Measurements from ENCODE around the gene GSTO2. TPM values are rescaled to one million over a fixed set of nuclear protein-coding genes. Genes with fewer than 3 reads are reported as not detected.
A peak's percentile ranks its signal among the peaks of the same experiment; 100 is the strongest.

Gene GSTO2
- total RNA-seq, 4 donors from 2014 or later, result 19.9 to 29.8 (median 22.6) TPM

DNA sequence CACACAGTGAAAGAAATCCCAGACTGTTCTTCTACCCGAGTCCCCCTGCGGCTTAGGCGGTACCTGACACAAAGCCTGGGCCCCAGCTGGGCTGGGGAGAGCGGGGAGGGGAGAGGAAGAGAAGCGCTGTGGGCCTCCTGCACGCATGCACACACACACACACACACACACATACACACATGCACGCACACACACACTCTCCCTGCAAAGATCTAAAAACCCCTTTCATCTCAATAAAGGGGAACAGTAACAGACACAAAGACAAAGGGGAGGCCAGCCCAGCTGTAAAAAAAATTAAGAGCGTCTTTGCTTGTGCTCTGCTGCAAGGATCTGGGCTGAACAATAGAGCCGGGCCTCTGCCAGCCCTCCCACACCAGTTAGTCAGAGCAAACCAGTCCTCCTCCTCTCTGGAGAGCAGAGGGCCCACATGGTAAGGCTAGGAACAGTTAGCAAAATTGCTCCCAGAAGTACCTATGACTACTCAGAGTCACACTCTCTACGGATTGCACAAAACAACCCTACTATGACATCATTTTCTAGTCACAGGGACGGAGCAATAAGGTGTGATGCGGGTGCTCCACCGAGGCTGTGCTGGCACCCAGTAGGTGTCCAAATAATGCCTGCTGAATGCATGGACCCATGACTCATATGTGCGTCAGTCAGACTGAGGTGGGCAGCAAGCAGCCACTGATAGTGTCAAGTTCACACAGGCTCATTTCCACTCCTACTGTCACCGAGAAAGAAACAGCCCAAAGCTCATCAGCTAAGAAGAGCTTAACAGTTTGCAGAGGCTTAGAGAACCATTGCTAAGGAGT, 60.1 kb downstream of the GSTO2 start:
- TF ChIP-seq CTCF (IDR thresholded peaks at IDR 0.05), result no peak
- TF ChIP-seq POLR2A (IDR thresholded peaks at IDR 0.05), result no peak
- 17% methylated on average over 15 of the region's 15 CpGs for WGBS, 2 donors
- intact Hi-C loops (cut with DNase I; ENCODE audit: low total_unique reads), result no loop called here
- no peak overlapping the region for H3K4me3 ChIP-seq (ENCODE audit: low read depth, poor library complexity, severe bottlenecking)
- DNase-seq (ENCODE audit: low spot score in 2 of 2), result peak; percentile 84 to 91

DNA sequence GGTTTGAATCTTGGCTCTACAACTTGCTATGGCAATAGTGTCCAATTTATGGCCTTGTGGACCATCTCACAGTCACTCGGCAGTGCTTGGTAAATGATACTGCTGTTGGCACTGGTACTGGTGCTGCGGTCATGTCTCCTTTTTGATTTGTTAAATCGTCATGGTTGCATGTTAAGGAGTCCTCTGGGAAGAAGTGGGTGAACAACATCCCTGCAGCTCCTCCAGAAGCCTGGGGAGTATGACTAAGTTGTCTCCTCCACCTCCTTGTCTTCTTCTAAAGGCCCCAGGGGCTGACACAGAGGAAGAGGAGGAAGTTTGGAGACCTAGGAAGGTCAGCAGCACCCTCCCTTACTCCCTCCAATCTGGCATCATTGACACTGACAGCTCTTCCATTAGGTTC, 60.8 kb downstream of the GSTO2 start:
- no peak overlapping the region for H3K4me3 ChIP-seq (ENCODE audit: low read depth, poor library complexity, severe bottlenecking)
- intact Hi-C loops (cut with DNase I; ENCODE audit: low total_unique reads), result no loop called here
- no peak for DNase-seq (ENCODE audit: low spot score in 2 of 2)
- WGBS, 2 donors, result 17 to 31% methylated on average over 3 of the region's 3 CpGs
- TF ChIP-seq CTCF (IDR thresholded peaks at IDR 0.05) (no peak), POLR2A (IDR thresholded peaks at IDR 0.05) (no peak)

DNA sequence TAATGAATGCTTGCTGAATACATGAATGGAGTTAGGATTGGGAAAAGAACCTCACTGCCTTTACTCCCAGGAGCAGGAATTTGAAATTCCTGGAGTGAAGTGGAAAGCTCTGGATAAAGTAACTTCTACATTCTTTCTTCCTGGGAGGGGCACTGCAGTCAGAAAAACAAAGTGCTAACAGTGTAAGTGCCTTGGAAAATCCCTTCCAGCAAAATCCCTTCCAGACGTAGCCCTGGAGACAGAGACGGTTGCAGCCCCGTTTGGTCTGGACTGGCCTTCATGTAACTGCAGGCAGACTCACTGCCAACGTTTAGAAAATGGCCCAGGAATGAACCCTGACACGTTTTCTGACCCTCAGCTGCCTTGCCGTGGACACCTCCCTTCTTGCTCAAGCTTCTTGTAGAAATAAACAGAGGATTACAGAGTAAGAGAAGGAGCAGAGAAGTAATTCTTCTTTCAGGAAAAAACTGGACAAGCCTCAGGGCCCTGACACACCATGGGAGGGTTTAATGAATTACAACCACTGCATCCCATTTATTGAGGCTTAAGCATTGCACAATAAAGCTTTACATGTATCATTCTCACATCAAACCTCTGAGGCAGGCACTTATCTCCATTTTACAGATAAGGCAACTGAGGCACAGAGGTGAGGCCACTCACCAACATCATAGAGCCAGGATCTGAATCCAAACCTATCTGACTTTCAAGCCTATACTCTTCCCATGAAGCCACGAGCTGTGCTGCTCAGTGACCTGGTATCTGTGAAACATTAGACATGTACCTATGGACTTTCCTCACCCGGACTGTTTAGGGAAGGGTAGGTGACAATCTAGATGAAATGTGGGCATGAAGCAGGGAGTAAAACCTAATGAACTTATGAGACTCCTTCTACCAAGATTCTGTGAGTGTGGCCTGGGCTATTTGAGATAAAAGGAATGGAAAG, 61.5 kb downstream of the GSTO2 start:
- TF ChIP-seq CTCF (IDR thresholded peaks at IDR 0.05) (no peak), POLR2A (IDR thresholded peaks at IDR 0.05) (no peak)
- intact Hi-C loops (cut with DNase I; ENCODE audit: low total_unique reads), result no loop called here
- H3K4me3 ChIP-seq (ENCODE audit: low read depth, poor library complexity, severe bottlenecking), result no peak overlapping the region
- 19 to 32% methylated on average over 8 of the region's 8 CpGs for WGBS, 2 donors
- peak; percentile 79 to 91 for DNase-seq (ENCODE audit: low spot score in 2 of 2)

DNA sequence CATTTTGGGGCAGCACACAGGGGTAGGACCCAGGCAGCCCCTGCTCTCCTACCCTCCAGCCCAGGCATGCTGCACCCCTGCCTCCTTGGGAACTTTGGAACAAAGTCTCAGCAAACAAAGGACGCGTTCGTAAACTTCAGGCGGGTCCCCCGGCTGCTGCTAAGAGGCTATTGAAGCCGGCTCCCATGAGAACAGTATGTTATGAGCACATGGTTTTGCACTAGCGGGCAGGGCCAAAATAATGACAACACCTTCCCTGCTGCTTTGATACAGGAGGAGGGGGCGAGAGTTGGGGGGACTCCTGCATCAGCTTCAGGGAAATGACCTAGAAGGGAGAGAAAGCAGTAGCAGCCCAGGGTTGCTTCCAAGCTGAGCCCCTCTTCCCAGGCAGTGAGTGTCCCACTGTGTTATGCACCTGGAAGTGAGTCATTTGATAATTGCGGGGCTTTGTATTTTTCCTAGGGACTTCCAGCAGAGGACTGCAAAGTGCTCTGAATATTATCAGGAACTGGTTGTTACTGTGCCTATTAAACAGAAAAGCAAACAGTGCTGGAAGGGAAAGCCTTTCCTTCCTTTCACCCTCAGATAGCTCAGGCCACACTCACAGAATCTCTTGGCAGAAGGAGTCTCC, 62.3 kb downstream of the GSTO2 start:
- no peak overlapping the region for H3K4me3 ChIP-seq (ENCODE audit: low read depth, poor library complexity, severe bottlenecking)
- DNase-seq (ENCODE audit: low spot score in 2 of 2), result peak in 1 of 2 donors; percentile 83
- intact Hi-C loops (cut with DNase I; ENCODE audit: low total_unique reads), result no loop called here
- TF ChIP-seq POLR2A (IDR thresholded peaks at IDR 0.05) (no peak), CTCF (IDR thresholded peaks at IDR 0.05) (no peak)
- WGBS, 2 donors, result 49 to 62% methylated on average over 9 of the region's 9 CpGs

- intact Hi-C loops (cut with DNase I; ENCODE audit: low total_unique reads), result no loop called here
- DNase-seq (ENCODE audit: low spot score in 2 of 2), result peak in 1 of 2 donors; percentile 81
- no peak overlapping the region for H3K4me3 ChIP-seq (ENCODE audit: low read depth, poor library complexity, severe bottlenecking)
- TF ChIP-seq POLR2A (IDR thresholded peaks at IDR 0.05) (no peak), CTCF (IDR thresholded peaks at IDR 0.05) (no peak)
- 82 to 84% methylated on average over 11 of the region's 11 CpGs for WGBS, 2 donors
Measured at GRCh38 chr10:104332243-104333031, 63.5 kb downstream of the GSTO2 start.

Measured in lower leg skin (tissue), 4 donors.